ENCODE measurements around the gene TBC1D17.

DNA sequence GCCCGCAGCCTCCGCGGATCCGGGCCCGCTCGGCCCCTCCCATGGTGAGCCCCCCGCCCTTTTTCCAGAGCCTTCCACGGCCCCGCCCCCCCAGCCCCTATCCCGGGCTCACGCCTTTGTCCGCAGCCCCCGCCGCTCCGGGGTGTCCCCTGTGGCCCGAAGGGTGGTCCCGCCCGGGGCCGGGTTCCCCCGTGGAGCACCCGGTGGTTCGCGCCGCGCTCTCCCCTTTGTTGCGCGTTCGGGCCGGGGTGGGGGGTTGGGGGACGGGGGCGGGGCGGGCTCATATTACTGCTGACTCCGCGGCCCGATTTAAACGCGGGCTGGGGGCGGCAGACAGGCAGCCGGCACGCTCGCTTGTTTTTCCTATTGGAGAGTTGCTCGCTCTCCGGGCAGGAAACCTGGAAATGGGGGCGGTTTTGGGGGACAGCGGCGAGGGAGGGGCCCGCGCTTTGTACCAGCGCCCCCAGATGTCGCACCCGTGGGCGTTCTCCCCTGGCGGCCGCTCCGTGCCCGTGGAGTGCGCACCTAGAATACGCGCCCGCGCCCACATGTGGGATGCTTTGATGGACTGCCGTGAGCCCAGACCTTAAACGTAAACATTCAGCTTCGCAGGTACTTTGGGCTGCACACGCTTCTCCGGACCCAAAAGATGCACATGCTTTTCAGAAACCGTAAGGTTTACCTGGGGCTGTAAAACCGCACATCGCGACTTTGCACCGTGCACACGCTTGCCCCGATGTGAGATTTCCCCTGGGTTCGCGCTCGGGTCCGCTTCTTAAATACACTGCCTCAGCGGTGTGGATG, 25.8 kb upstream of the TBC1D17 start:
- no peak for TF ChIP-seq POLR2A (IDR thresholded peaks at IDR 0.05)
- no peak for TF ChIP-seq CTCF (IDR thresholded peaks at IDR 0.05)
- TF ChIP-seq POLR2AphosphoS5 (IDR thresholded peaks at IDR 0.05) = no peak

Data from breast epithelium (tissue), 3 donors.